HT1080 (cell line): ENCODE data around the gene AK8. TPM values are rescaled to one million over a fixed set of nuclear protein-coding genes. Genes with fewer than 3 reads are reported as not detected.

Experiments
- DNase-seq: peaks from one replicate; pipeline ENCODE4 v3.0.0-alpha.2; 2015; ENCODE audit warnings: low read depth
- total RNA-seq: library from RNA; depleted of rRNA; stranded (reverse); fragments of >200 nt; shearing (Covaris generic); gene quantifications from 2 replicates; pipeline ENCODE4 v1.2.3, GENCODE V29; 2014

AK8 gene
- total RNA-seq, 1 experiment from 2014 or later, result not detected

GRCh38 chr9:132861666-132862065 lies 16.4 kb downstream of the AK8 start:
- DNase-seq, result no peak

- no peak for DNase-seq
Observed at GRCh38 chr9:132858751-132859150, 19.3 kb downstream of the AK8 start.

DNA sequence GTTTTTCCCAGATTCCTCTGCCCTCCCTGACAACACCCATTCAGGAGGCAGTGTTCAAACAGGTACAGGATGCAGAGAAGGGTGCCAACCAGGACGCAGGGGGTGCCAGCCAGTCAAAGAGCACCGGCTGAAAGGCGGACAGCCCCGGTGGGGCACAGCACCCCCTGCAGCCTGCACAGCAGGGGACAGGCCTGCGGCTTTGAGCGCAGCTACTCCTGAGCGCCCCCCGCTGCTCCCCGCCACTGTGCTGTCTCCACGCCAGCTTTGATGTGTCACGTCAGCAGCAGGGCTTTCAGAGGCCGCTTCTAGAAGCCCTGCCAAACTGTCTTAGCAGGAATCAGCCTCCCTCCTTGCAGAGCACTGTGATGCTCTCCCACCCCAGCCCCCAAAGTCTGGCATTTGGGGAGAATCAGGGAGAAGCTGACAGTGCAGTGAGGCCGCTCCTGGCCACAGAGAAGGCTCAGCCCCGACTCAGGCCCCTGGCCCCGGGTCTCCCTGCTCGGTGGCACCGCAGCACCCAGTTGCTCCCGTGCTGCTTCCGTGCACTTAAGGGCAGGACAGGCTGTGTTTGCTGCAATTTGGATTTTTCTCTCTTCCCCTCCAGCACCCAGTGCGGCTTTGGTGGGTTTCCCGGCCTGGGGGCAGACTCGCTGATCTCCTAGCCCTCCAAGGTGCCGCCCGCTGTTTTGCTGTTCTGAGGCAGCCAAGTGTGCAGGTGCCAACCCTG lies 20.3 kb downstream of the AK8 start:
- DNase-seq, result peak; percentile 29

DNA sequence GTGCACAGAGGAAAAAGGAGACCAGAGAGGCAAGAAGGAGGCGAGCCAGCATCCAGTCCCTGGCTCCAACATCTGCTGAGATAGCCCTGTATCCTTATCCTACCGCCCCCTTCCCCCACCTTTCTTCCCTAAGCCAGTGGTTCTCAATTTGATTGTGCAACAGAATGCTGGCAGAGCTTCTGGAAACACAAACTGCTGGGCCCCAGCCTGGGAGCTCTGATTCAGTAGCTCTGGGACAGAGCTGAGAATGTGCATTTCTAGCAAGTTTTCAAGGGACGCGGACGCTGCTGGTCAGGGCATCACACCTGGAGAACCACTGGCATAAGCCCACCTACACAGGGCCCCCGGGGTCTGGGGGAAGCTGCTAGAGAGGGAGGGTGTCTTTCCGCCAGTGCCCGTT lies 21.1 kb downstream of the AK8 start:
- no peak for DNase-seq

DNA sequence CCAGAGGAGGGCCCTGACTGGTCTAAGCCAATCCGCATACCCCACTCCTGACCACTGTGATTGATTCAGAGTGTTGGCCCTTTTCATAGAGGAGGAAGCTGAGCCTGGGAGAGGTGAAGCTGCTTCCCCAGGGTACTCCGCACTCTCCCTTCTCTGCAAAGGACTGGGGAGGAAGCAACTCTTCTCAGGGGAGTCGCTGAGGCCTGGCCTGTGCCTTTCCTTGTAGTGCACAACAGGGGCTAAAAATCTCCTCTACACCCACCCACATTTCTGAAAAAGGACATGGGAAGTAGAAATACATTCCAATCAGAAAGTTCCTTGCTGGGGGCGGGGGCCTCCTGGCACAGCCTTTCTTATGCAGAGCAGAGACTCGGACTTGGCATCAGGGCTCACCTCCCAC lies 22.2 kb downstream of the AK8 start:
- DNase-seq, result no peak

GRCh38 chr9:132854832-132855231 lies 23.3 kb downstream of the AK8 start:
- no peak for DNase-seq

DNA sequence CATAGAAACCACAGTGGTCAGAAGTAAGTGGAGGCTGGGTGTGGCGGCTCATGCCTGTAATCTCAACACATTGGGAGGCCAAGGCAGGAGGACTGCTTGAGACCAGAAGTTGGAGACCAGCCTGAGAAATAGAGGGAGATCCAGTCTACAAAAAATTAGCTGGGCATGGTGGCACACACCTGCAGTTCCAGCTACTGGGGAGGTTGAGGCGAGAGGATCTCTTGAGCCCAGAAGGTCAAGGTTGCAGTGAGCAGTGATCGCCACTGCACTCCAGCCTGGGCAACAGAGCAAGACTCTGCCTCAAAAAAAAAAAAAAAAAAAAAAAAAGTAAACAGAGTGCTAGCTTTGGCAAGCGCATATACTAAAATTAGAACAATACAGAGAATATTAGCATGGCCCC lies 24.6 kb downstream of the AK8 start:
- DNase-seq, result no peak

DNA sequence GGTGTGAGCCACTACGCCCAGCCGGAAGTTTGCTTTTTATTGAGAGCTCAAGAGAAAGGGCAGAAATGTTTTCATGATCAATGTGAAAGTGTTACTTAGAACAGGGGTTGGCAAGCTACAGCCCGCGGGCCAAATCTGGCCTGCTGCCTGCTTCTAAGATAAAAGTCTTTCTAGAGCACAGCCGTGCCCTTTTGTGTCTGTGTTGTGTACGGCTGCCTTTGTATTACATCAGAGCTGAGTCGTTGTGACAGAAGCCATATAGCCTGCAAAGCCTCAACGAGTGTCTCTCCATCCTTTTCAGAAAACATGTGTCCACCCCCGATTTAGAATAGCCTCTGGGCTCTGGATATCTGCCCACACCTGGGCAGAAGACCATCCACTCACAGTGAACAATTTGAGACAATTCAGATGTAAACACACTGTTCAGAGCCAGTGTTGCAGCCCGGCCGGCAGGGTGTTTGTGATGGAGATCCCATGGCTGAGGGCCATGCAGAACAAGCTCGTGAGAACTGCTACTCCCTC lies 28.8 kb downstream of the AK8 start:
- no peak for DNase-seq

GRCh38 chr9:132846918-132847515 lies 31.1 kb downstream of the AK8 start:
- DNase-seq, result no peak

GRCh38 chr9:132846109-132846917 lies 31.8 kb downstream of the AK8 start:
- no peak for DNase-seq

- DNase-seq, result no peak
Observed at GRCh38 chr9:132842124-132843044, 35.7 kb downstream of the AK8 start.

- DNase-seq, result no peak
Observed at GRCh38 chr9:132840980-132841379, 37.1 kb downstream of the AK8 start.

DNA sequence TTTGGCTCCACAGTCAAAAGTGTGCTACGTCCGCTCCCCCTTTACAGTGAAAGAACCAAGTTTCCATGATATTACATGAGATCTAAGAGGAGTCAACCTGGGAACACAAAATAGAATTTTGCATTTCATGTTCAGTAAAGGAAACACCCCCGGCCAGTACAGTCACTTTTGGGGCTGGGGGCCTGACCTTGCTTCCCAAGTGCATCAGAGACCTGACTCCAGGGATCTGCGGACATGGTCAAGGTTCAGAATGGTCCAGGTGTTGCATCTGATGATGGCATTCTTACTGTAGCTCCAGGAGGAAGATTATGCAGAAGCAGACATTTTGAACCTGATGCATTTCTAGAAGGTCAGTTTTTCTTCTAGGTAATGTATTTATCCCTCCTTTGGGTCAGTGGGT lies 39.8 kb downstream of the AK8 start:
- DNase-seq, result no peak

GRCh38 chr9:132837501-132838286 lies 40.4 kb downstream of the AK8 start:
- DNase-seq, result no peak

DNA sequence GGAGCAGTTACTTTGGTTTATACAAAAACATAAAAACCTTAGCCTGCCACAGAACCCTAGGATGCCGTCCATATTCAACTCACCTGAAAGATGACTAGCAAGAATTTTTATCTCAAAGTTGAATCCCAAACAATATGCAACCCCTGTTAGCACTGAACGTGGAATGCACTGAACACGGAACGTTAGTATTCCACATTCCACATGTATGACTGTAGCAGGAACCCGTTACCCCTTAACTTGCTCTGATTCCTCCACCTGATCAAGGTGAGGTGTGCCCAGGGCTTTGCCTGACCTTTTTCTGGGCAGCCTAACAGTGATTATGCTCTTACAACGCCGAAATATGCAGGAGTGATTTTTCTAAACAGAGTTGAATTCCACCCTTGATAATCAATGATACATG lies 43.7 kb downstream of the AK8 start:
- DNase-seq, result no peak

- DNase-seq, result no peak
Observed at GRCh38 chr9:132833550-132834121, 44.4 kb downstream of the AK8 start.

DNA sequence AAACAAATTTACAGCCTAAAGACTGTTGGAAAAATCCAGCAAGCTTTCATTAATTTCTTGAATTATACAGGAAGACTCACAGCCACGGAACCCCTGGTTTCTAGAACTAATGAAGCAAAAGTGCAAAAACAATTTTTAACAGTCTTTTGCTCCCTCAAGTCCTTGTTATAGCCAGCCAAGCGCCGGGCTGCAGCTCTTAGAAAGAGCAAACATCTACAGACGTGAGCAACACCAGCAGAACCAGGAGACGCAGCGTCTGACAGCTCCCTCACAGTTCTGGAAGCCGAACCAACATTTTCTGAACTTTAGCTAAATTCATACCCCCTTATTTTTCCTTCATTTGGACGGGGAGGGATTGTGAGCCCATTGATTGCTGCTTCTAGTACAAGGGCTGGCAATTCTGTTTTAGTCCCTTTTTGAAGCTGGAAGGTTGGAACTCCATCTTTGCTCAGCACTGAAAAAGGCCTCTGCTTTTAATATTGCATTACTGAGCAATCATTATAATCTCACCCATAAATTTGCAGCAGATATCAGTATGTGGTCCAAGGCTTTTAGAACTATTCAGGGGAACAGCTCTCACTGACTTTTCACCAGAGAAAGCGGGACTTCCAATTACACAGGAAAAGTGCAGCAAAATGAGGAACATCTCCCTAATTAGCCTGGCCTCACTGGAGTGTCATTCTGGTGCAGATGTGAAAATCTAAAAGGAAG lies 45.8 kb downstream of the AK8 start:
- no peak for DNase-seq

DNA sequence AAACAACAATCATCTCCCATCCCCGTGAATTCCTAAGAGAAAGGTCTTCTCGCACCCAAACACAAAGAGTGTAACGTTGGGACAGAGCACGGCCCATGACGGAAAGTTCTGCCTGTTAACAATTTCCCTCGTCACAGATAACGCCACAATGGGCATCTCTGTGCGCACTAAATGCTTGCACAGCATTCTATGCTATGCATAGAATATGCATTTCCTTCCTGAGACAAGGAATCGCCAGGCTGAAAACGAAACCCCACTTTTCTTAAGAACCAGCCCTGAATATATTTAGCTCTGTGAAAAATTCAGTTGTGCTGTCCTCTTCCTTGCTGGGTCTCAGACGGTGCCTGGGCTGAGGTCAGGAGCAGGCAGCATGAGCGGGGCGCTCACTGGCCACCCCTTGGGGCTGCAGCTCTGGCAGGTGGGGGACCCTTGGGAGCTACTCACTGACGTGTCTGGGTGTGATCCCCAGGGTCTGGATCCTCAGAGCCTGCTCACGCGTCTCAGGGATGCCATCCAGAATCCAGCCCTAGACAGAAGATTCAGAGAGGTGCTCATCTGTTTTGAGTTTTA lies 49.8 kb downstream of the AK8 start:
- DNase-seq, result no peak

DNA sequence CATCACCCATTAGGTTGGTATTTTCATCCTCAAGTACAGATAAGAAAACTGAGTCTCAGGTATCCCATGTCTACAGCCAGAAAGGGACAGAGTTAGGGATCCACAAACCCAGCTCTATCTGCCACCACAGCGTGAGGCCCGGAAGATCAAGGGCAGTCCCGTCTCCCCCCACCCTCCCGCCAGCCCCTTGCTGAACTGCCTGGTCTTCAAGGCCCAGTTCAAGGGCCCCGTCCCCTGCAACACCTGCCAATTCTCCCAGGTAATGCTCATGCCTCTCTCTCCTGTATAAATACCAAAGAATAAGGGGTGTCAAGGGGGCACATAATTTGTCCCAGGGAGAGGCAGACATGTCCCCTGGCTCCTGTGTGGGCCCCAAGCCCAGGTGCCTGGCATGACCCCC lies 50.7 kb downstream of the AK8 start:
- no peak for DNase-seq
